Stimulated activated CD8-positive, alpha-beta memory T cell treated with anti-CD3 and anti-CD28 coated beads, Interleukin-4, amount 100 ng/mL, for 4 hours (primary cell): ENCODE data around the gene AARS2.

Source experiments
- DNase-seq, 2 donors: peaks; one replicate each; pipeline ENCODE4 v3.0.0-alpha.2; 2020; ENCODE audit warnings: low read depth in 2 of 2, low spot score in 1 of 2

Gene AARS2

DNA sequence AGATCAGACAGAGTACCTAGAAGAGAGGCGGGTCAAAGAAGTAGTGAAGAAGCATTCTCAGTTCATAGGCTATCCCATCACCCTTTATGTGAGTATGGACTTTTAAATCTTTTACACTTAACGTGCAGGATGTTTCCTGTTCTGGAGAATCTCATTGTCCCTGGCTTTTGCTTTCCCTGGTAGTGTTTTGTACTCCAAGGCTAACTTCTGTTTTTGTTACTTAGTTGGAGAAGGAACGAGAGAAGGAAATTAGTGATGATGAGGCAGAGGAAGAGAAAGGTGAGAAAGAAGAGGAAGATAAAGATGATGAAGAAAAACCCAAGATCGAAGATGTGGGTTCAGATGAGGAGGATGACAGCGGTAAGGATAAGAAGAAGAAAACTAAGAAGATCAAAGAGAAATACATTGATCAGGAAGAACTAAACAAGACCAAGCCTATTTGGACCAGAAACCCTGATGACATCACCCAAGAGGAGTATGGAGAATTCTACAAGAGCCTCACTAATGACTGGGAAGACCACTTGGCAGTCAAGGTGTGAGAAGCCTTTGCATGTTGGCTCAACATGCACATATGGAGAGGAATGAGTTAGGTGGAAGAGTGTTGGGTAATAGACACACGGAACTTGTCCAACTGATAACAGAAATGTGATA is 63.0 kb downstream of the AARS2 start:
- DNase-seq = no peak
